H9 (cell line): ENCODE measurements around the gene MSRB1. TPM values are rescaled to one million over a fixed set of nuclear protein-coding genes. Genes with fewer than 3 reads are reported as not detected.

ENCODE experiments used
- DNase-seq: peaks from one replicate; pipeline ENCODE4 v3.0.0-alpha.2; 2017
- H2AFZ ChIP-seq: one replicate; pipeline ENCODE4 v1.6.1; 2013; ENCODE audit warnings: mild to moderate bottlenecking, low read length, control low read depth, moderate library complexity
- H2AK5ac ChIP-seq: 2 replicates; pipeline ENCODE4 v1.6.1; 2013; ENCODE audit warnings: low read length, control low read depth, mixed read lengths; ENCODE audit not compliant: insufficient read length
- H2BK120ac ChIP-seq: one replicate; pipeline ENCODE4 v1.6.1; 2013; ENCODE audit warnings: low read depth, mild to moderate bottlenecking, low read length, control low read depth, inconsistent platforms; ENCODE audit not compliant: poor library complexity, severe bottlenecking
- H2BK12ac ChIP-seq: 2 replicates; pipeline ENCODE4 v1.6.1; 2013; ENCODE audit warnings: low read length, control low read depth, mixed read lengths, low read depth; ENCODE audit not compliant: insufficient read length
- H2BK15ac ChIP-seq: 2 replicates; pipeline ENCODE4 v1.6.1; 2013; ENCODE audit warnings: low read depth, low read length, control low read depth
- H2BK20ac ChIP-seq: one replicate; pipeline ENCODE4 v1.6.1; 2013; ENCODE audit warnings: low read depth, mild to moderate bottlenecking, low read length, control low read depth, inconsistent platforms; ENCODE audit not compliant: poor library complexity, severe bottlenecking
- H2BK5ac ChIP-seq: 2 replicates; pipeline ENCODE4 v1.6.1; 2013; ENCODE audit warnings: low read length, control low read depth, mixed read lengths; ENCODE audit not compliant: insufficient read length
- H3K14ac ChIP-seq: 2 replicates; pipeline ENCODE4 v1.6.1; 2013; ENCODE audit warnings: low read length, control low read depth; ENCODE audit not compliant: insufficient read depth
- H3K18ac ChIP-seq: 2 replicates; pipeline ENCODE4 v1.6.1; 2013; ENCODE audit warnings: low read depth, mild to moderate bottlenecking, mixed read lengths, low read length, control low read depth; ENCODE audit not compliant: insufficient read length
- H3K23ac ChIP-seq: 2 replicates; pipeline ENCODE4 v1.6.1; 2013; ENCODE audit warnings: low read length, control low read depth, mixed read lengths, low read depth; ENCODE audit not compliant: insufficient read length
- H3K23me2 ChIP-seq: 2 replicates; pipeline ENCODE4 v1.6.1; 2013; ENCODE audit warnings: low read depth, mild to moderate bottlenecking, mixed read lengths, low read length, control low read depth; ENCODE audit not compliant: insufficient read length, poor library complexity, severe bottlenecking
- H3K27ac ChIP-seq: 2 replicates; pipeline ENCODE4 v1.5.1; 2013; ENCODE audit warnings: low read length, control low read depth, mixed read lengths, low read depth; ENCODE audit not compliant: insufficient read length
- H3K27me3 ChIP-seq: 2 replicates; pipeline ENCODE4 v1.6.1; 2013; ENCODE audit warnings: low read length, control low read depth, inconsistent platforms; ENCODE audit not compliant: insufficient read depth
- H3K4ac ChIP-seq: 2 replicates; pipeline ENCODE4 v1.6.1; 2013; ENCODE audit warnings: low read depth, mild to moderate bottlenecking, control low read depth, inconsistent platforms, low read length, moderate library complexity
- H3K4me1 ChIP-seq: 2 replicates; pipeline ENCODE4 v1.6.1; 2013; ENCODE audit warnings: low read length, control low read depth, inconsistent platforms; ENCODE audit not compliant: insufficient read depth
- H3K4me2 ChIP-seq: 2 replicates; pipeline ENCODE4 v1.6.1; 2013; ENCODE audit warnings: low read length, control low read depth, mixed read lengths; ENCODE audit not compliant: insufficient read length, insufficient read depth
- H3K56ac ChIP-seq: 2 replicates; pipeline ENCODE4 v1.6.1; 2013; ENCODE audit warnings: low read depth, mild to moderate bottlenecking, mixed read lengths, low read length, control low read depth; ENCODE audit not compliant: insufficient read length
- H3K79me1 ChIP-seq: 2 replicates; pipeline ENCODE4 v1.6.1; 2013; ENCODE audit warnings: low read depth, mild to moderate bottlenecking, moderate library complexity, low read length, control low read depth, inconsistent platforms; ENCODE audit not compliant: insufficient read depth, poor library complexity, severe bottlenecking
- H3K79me2 ChIP-seq: 2 replicates; pipeline ENCODE4 v1.6.1; 2013; ENCODE audit warnings: low read length, control low read depth, inconsistent platforms; ENCODE audit not compliant: insufficient read depth
- H3K9ac ChIP-seq: 2 replicates; pipeline ENCODE4 v1.6.1; 2013; ENCODE audit warnings: low read length, control low read depth, mixed read lengths; ENCODE audit not compliant: insufficient read length; ENCODE audit errors: extremely low read depth
- H3K9me3 ChIP-seq: one replicate; pipeline ENCODE4 v1.6.1; 2013; ENCODE audit warnings: low read depth, low read length, inconsistent platforms; ENCODE audit not compliant: control insufficient read depth
- H3T11ph ChIP-seq: one replicate; pipeline ENCODE4 v1.6.1; 2013; ENCODE audit warnings: mild to moderate bottlenecking, low read length, control low read depth, inconsistent platforms
- H4K20me1 ChIP-seq: one replicate; pipeline ENCODE4 v1.6.1; 2013; ENCODE audit not compliant: control insufficient read depth, insufficient read length, insufficient read depth
- H4K5ac ChIP-seq: 2 replicates; pipeline ENCODE4 v1.6.1; 2013; ENCODE audit warnings: low read depth, mild to moderate bottlenecking, mixed read lengths, low read length, control low read depth; ENCODE audit not compliant: insufficient read length
- H4K8ac ChIP-seq: replicated peaks from 2 replicates; pipeline ENCODE4 v1.6.1; 2013; ENCODE audit warnings: low read length, control low read depth, mixed read lengths, low read depth; ENCODE audit not compliant: insufficient read length
- H4K91ac ChIP-seq: 2 replicates; pipeline ENCODE4 v1.6.1; 2013; ENCODE audit warnings: low read depth, mild to moderate bottlenecking, moderate library complexity, mixed read lengths, low read length, control low read depth; ENCODE audit not compliant: insufficient read length
- H3K27ac Mint-ChIP-seq, 3 experiments: 2 replicates in 2 of 3; 3 replicates in 1 of 3; pipeline ENCODE4 v1.8.0; 2020 to 2021; ENCODE audit warnings: mixed read lengths in 3 of 3, mild to moderate bottlenecking in 1 of 3, moderate library complexity in 1 of 3
- H3K27me3 Mint-ChIP-seq: 2 replicates; pipeline ENCODE4 v1.8.0; 2021; ENCODE audit warnings: low read depth, mild to moderate bottlenecking, moderate library complexity, mixed read lengths
- H3K36me3 Mint-ChIP-seq, 3 experiments: 2 replicates in 2 of 3; 3 replicates in 1 of 3; pipeline ENCODE4 v1.8.0; 2020 to 2021; ENCODE audit warnings: low read depth in 3 of 3, mixed read lengths in 3 of 3; ENCODE audit not compliant: insufficient read depth in 1 of 3
- H3K4me1 Mint-ChIP-seq, 2 experiments: 2 replicates each; pipeline ENCODE4 v1.8.0; 2020; ENCODE audit warnings: mixed read lengths in 2 of 2
- H3K4me3 Mint-ChIP-seq, 2 experiments: 2 replicates in 1 of 2; 3 replicates in 1 of 2; pipeline ENCODE4 v1.8.0; 2020 to 2021; ENCODE audit warnings: mild to moderate bottlenecking in 2 of 2, mixed read lengths in 2 of 2, moderate library complexity in 1 of 2
- H3K9me3 Mint-ChIP-seq, 2 experiments: 2 replicates in 1 of 2; 3 replicates in 1 of 2; pipeline ENCODE4 v1.8.0; 2020; ENCODE audit warnings: mild to moderate bottlenecking in 2 of 2, mixed read lengths in 2 of 2, moderate library complexity in 1 of 2
- WGBS: extraction: QIAGEN DNeasy Blood & Tissue Kit; methylation state at CpG from one replicate; pipeline ENCODE4 v1.1.7; 2013; ENCODE audit warnings: missing lambda C conversion rate, low lambda C conversion rate, mixed read lengths; ENCODE audit not compliant: insufficient read length; ENCODE audit errors: extremely low coverage; 5-methylcytosine and 5-hydroxymethylcytosine counted together
- total RNA-seq: library from RNA; stranded (reverse); gene quantifications from 2 replicates; pipeline ENCODE4 v1.2.1, GENCODE V29; 2021
- TF ChIP-seq, protein P1 (sequence below): fragments of 200-600 bp; sonication (generic); conservative IDR thresholded peaks from 3 replicates; pipeline ENCODE4 v1.8.0; 2021; ENCODE audit warnings: antibody characterized with exemption, mild to moderate bottlenecking

The MSRB1 gene
- total RNA-seq, 1 experiment from 2014 or later: 25.7 TPM

DNA sequence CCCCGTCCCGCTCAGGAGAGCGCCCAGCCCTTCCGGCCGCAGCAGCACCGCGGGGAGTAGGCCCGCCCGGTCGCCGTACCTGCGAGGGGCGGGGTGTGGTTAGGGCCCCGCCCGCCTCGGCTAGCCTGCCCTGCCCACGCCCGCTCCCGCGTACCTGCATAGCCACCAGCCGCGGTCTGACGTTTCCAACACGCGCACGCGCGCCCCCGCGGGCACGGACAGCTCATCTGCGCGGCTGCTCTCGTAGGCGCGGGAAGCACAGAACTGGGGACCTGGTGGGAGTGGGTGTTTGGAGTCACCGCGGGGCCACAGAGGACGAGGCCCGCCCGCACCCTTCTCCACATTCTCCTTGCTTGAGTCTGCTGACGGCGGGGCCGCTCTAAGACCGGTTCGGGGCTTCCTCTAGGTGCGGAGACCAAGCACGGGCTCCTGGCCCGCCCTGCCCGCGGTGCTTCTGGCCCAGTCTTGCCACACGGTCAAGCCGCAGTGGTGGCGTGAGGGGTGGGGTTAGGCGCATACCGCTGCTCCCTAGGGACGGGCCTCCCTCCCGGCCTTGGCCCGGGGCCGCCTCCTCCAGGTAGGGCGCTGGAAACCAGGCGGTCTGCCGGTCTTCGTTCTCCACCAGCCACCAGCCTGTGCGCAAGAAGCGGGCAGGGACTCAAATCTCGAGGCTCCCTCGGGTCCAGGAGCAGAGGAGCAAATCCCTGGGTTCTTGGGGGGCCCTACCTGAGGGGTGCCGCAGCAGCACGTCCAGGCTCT lies 36.5 kb upstream of the MSRB1 start:
- no peak overlapping the region for H2BK5ac ChIP-seq
- TF ChIP-seq, protein P1, sequence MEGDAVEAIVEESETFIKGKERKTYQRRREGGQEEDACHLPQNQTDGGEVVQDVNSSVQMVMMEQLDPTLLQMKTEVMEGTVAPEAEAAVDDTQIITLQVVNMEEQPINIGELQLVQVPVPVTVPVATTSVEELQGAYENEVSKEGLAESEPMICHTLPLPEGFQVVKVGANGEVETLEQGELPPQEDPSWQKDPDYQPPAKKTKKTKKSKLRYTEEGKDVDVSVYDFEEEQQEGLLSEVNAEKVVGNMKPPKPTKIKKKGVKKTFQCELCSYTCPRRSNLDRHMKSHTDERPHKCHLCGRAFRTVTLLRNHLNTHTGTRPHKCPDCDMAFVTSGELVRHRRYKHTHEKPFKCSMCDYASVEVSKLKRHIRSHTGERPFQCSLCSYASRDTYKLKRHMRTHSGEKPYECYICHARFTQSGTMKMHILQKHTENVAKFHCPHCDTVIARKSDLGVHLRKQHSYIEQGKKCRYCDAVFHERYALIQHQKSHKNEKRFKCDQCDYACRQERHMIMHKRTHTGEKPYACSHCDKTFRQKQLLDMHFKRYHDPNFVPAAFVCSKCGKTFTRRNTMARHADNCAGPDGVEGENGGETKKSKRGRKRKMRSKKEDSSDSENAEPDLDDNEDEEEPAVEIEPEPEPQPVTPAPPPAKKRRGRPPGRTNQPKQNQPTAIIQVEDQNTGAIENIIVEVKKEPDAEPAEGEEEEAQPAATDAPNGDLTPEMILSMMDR: no peak
- H3K79me1 ChIP-seq: no peaks in the 10 kb centered on the region
- H3K9me3 ChIP-seq: no peaks in the 10 kb centered on the region
- DNase-seq: peak; percentile 78
- no peak overlapping the region for H4K5ac ChIP-seq
- H3K4me2 ChIP-seq: peak overlapping the region; percentile 40
- no peak overlapping the region for H2BK120ac ChIP-seq
- no peak overlapping the region for H3K18ac ChIP-seq
- Mint-ChIP-seq H3K4me3 (peak overlapping the region; percentile 53 to 70), H3K9me3 (no peaks in the 10 kb centered on the region), H3K27me3 (peaks cover 40% of the 10 kb centered on the region), H3K36me3 (peaks cover 10 to 23% (median 22%) of the 10 kb centered on the region in 3 experiments), H3K4me1 (peaks cover 13 to 18% of the 10 kb centered on the region in 2 experiments), H3K27ac (no peak overlapping the region)
- H4K20me1 ChIP-seq: no peaks in the 10 kb centered on the region
- H2AFZ ChIP-seq: no peak overlapping the region
- no peak overlapping the region for H3K27ac ChIP-seq
- H4K8ac ChIP-seq: no peak overlapping the region
- H3K23me2 ChIP-seq: peaks cover 17% of the 10 kb centered on the region
- H3K27me3 ChIP-seq: peaks cover 22% of the 10 kb centered on the region
- H3K14ac ChIP-seq: no peak overlapping the region
- H3K56ac ChIP-seq: no peak overlapping the region
- no peak overlapping the region for H3T11ph ChIP-seq
- WGBS: no CpG with 5 or more reads among the region's 70 CpGs
- H2AK5ac ChIP-seq: no peak overlapping the region
- no peaks in the 10 kb centered on the region for H3K4me1 ChIP-seq
- no peak overlapping the region for H3K9ac ChIP-seq
- no peaks in the 10 kb centered on the region for H3K79me2 ChIP-seq
- no peak overlapping the region for H3K23ac ChIP-seq
- H2BK20ac ChIP-seq: no peak overlapping the region
- H2BK12ac ChIP-seq: no peak overlapping the region
- H3K4ac ChIP-seq: no peak overlapping the region
- H4K91ac ChIP-seq: no peak overlapping the region
- H2BK15ac ChIP-seq: no peak overlapping the region
